Sigmoid colon (tissue), 4 donors: Measurements from ENCODE around the gene LRRIQ1.

Experiments used
- POLR2A ChIP-seq, 2 donors: fragments of 450-650 bp; IDR thresholded peaks; one replicate each; pipeline ENCODE4 v1.6.1; 2016; ENCODE audit warnings: antibody characterized with exemption in 2 of 2, mild to moderate bottlenecking in 2 of 2, moderate library complexity in 2 of 2
- POLR2AphosphoS5 ChIP-seq, 4 donors: sonication (generic); formaldehyde crosslinking; IDR thresholded peaks; one replicate each; pipeline ENCODE4 v1.6.1; 2017; ENCODE audit warnings: antibody characterized with exemption in 4 of 4
- TF ChIP-seq, protein P1 (sequence below), 4 experiments: fragments of 450-650 bp in 3 of 4; fragments of 200-600 bp in 1 of 4; IDR thresholded peaks; one replicate each; pipeline ENCODE4 v1.5.1; 2016 to 2019; ENCODE audit warnings: antibody characterized with exemption in 4 of 4, mild to moderate bottlenecking in 3 of 4, moderate library complexity in 2 of 4

DNA sequence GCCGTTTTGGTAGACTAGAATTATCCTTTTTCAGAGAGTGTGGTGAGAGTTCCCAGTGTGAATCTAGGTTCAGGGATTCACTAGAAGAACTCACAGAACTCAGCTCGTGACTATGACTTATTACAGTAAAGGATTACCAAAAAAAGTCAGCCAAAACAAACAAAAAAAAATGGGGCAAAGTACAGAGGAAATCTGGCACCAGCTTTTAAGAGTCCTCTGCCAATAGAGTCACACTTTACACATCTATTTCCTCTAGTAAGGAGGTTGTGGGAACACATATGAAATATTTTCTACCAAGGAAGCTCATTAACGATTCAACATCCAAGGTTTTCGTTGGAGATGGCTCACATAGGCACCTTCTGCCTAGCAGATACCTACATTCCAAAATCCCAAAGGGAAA is 28.3 kb upstream of the LRRIQ1 start:
- TF ChIP-seq, protein P1, sequence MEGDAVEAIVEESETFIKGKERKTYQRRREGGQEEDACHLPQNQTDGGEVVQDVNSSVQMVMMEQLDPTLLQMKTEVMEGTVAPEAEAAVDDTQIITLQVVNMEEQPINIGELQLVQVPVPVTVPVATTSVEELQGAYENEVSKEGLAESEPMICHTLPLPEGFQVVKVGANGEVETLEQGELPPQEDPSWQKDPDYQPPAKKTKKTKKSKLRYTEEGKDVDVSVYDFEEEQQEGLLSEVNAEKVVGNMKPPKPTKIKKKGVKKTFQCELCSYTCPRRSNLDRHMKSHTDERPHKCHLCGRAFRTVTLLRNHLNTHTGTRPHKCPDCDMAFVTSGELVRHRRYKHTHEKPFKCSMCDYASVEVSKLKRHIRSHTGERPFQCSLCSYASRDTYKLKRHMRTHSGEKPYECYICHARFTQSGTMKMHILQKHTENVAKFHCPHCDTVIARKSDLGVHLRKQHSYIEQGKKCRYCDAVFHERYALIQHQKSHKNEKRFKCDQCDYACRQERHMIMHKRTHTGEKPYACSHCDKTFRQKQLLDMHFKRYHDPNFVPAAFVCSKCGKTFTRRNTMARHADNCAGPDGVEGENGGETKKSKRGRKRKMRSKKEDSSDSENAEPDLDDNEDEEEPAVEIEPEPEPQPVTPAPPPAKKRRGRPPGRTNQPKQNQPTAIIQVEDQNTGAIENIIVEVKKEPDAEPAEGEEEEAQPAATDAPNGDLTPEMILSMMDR (IDR thresholded peaks at IDR 0.05), result no peak
- TF ChIP-seq POLR2A (IDR thresholded peaks at IDR 0.05) (no peak), POLR2AphosphoS5 (IDR thresholded peaks at IDR 0.05) (no peak)
